SJSA1 (cell line): ENCODE measurements around the gene MEF2C. TPM values are rescaled to one million over a fixed set of nuclear protein-coding genes. Genes with fewer than 3 reads are reported as not detected.

ENCODE experiments used
- DNase-seq, 2 experiments: peaks; one replicate each; pipeline ENCODE4 v3.0.0-alpha.2; 2015 to 2020; ENCODE audit warnings: low spot score in 2 of 2, low read depth in 1 of 2
- H3K27ac ChIP-seq: fragments of 250-450 bp; sonication (Bioruptor Pico); 2 replicates; pipeline ENCODE4 v1.5.1; 2020; ENCODE audit warnings: mild to moderate bottlenecking, moderate library complexity
- H3K27me3 ChIP-seq: fragments of 250-450 bp; sonication (Bioruptor Pico); replicated peaks from 2 replicates; pipeline ENCODE4 v1.5.1; 2020; ENCODE audit warnings: mild to moderate bottlenecking, moderate library complexity
- H3K36me3 ChIP-seq: fragments of 250-450 bp; sonication (Bioruptor Pico); 2 replicates; pipeline ENCODE4 v1.5.1; 2020; ENCODE audit warnings: mild to moderate bottlenecking
- H3K4me1 ChIP-seq: fragments of 250-450 bp; sonication (Bioruptor Pico); replicated peaks from 2 replicates; pipeline ENCODE4 v1.6.1; 2021; ENCODE audit warnings: mild to moderate bottlenecking
- H3K4me3 ChIP-seq: fragments of 250-450 bp; sonication (Bioruptor Pico); 2 replicates; pipeline ENCODE4 v1.5.1; 2020; ENCODE audit warnings: mild to moderate bottlenecking
- H3K9me3 ChIP-seq: fragments of 250-450 bp; sonication (Bioruptor Pico); replicated peaks from 2 replicates; pipeline ENCODE4 v1.5.1; 2020; ENCODE audit warnings: mild to moderate bottlenecking
- total RNA-seq: library from RNA; depleted of rRNA; stranded (reverse); fragments of >200 nt; shearing (Covaris generic); gene quantifications from 2 replicates; pipeline ENCODE4 v1.2.3, GENCODE V29; 2014

The MEF2C gene
- total RNA-seq, 1 experiment from 2014 or later = 29.8 TPM

DNA sequence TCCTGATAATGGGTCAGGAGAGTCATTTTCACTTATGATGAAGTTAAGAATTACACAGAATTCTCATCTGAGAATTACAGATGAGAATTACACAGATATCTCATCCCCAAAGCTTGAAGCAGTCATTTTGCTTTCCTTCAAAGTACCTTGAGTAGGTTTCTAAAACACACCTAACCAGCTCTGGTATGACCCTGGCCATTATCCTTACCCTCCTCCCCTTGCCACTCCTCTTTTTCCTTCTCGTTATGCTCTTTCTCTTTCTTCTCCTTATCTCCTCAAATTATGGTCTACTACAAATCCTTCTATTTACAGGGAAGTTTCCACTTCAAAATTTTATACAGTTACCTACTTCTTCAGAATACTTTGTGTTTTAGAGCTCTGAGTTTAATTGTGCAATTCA is 44.5 kb downstream of the MEF2C start:
- Histone ChIP-seq H3K4me1 (peaks cover 6% of the 10 kb centered on the region), H3K4me3 (no peak overlapping the region), H3K36me3 (no peaks in the 10 kb centered on the region), H3K9me3 (no peaks in the 10 kb centered on the region), H3K27me3 (no peaks in the 10 kb centered on the region), H3K27ac (no peak overlapping the region)
- DNase-seq = no peak

GRCh38 chr5:88837817-88838216 is 45.2 kb downstream of the MEF2C start:
- no peak overlapping the region for H3K4me3 ChIP-seq
- no peaks in the 10 kb centered on the region for H3K9me3 ChIP-seq
- DNase-seq = no peak
- H3K4me1 ChIP-seq = peaks cover 6% of the 10 kb centered on the region
- no peaks in the 10 kb centered on the region for H3K27me3 ChIP-seq
- H3K27ac ChIP-seq = no peak overlapping the region
- no peaks in the 10 kb centered on the region for H3K36me3 ChIP-seq

DNA sequence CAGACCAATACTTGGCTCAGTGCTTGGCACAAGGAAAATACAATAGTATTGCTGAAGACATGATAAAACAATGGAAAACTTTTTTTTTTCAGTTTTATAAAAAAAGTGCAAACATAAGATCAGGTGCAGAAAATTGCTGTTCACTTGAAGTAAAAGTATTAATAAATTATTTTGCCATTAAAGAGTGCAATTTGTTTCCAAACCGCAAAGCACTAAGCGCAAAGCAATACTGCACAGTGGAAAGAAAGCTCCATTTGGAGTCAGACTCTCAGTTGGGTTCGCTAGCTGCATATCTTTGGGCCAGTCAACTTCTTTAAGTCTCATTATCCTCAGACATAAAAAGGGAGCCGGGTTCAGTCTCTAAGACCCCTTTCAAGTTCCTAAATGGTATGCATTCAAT is 45.8 kb downstream of the MEF2C start:
- no peak overlapping the region for H3K27ac ChIP-seq
- H3K36me3 ChIP-seq = no peaks in the 10 kb centered on the region
- H3K4me3 ChIP-seq = no peak overlapping the region
- no peak for DNase-seq
- no peaks in the 10 kb centered on the region for H3K9me3 ChIP-seq
- no peaks in the 10 kb centered on the region for H3K27me3 ChIP-seq
- peaks cover 6% of the 10 kb centered on the region for H3K4me1 ChIP-seq

DNA sequence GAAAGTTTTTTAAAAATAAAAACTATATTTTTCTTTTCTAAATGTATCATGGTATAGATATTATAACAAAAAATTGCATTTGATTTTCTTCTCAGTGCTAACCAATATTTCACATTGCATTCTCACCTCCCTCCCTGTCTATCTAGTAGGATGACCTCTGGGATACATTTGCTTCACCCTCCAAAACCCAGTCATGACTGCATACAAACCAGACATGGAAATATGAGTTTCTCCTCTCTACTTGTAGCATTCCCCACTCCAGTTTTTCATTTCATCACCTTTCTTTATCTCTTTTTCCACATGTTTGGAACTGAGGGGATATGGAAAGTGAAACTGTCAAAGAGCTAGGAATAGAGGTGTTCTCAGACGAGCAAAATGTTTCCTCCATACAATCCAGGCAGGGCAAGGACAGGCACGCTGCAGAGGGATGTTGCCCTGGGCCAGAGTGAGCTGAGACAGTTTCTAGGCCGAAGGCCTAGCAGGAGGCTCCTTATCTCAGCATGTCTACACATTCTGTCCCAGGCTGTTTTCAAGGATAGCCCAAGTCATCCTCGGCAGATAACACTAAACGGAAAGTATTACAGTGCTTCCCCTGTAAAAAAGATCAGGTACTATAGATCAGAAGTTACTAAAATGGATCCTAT is 46.7 kb downstream of the MEF2C start:
- H3K9me3 ChIP-seq = no peaks in the 10 kb centered on the region
- H3K4me1 ChIP-seq = peaks cover 6% of the 10 kb centered on the region
- peak overlapping the region; percentile 13 for H3K4me3 ChIP-seq
- H3K27me3 ChIP-seq = no peaks in the 10 kb centered on the region
- peak in 1 of 2 experiments; percentile 40 for DNase-seq
- H3K27ac ChIP-seq = peak overlapping the region; percentile 62
- no peaks in the 10 kb centered on the region for H3K36me3 ChIP-seq

GRCh38 chr5:88834499-88834898 is 48.5 kb downstream of the MEF2C start:
- no peak overlapping the region for H3K27ac ChIP-seq
- peaks cover 6% of the 10 kb centered on the region for H3K4me1 ChIP-seq
- no peaks in the 10 kb centered on the region for H3K9me3 ChIP-seq
- H3K27me3 ChIP-seq = no peaks in the 10 kb centered on the region
- no peak for DNase-seq
- no peak overlapping the region for H3K4me3 ChIP-seq
- no peaks in the 10 kb centered on the region for H3K36me3 ChIP-seq

- H3K4me1 ChIP-seq = peaks cover 6% of the 10 kb centered on the region
- no peaks in the 10 kb centered on the region for H3K27me3 ChIP-seq
- no peak overlapping the region for H3K4me3 ChIP-seq
- no peak for DNase-seq
- H3K36me3 ChIP-seq = no peaks in the 10 kb centered on the region
- no peaks in the 10 kb centered on the region for H3K9me3 ChIP-seq
- H3K27ac ChIP-seq = no peak overlapping the region
Observed at GRCh38 chr5:88834131-88834462, 48.9 kb downstream of the MEF2C start.

- H3K27me3 ChIP-seq = no peaks in the 10 kb centered on the region
- no peaks in the 10 kb centered on the region for H3K36me3 ChIP-seq
- no peaks in the 10 kb centered on the region for H3K9me3 ChIP-seq
- H3K4me1 ChIP-seq = peaks cover 6% of the 10 kb centered on the region
- H3K4me3 ChIP-seq = no peak overlapping the region
- no peak overlapping the region for H3K27ac ChIP-seq
- peak in 1 of 2 experiments; percentile 14 for DNase-seq
Observed at GRCh38 chr5:88833371-88834130, 49.4 kb downstream of the MEF2C start.

DNA sequence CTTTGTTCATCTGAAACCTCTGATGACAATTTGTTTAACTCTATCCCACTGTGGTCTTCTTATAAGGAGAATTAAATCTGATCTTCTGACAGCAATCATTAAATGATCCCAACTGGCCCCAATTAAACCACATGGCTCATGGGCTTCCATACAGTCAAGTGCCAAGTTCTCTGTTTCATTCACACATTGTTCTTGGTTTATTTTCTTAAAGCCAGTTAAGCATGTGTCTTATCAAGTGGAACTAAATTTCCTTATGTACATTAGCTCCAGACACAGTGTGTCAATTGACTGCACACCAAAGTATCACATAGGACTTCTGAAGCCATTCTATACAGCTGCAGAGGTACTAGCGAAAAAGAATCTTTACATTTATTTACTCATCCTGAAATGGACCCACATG is 51.2 kb downstream of the MEF2C start:
- Histone ChIP-seq H3K27ac (no peak overlapping the region), H3K27me3 (no peaks in the 10 kb centered on the region), H3K9me3 (no peaks in the 10 kb centered on the region), H3K4me1 (peaks cover 13% of the 10 kb centered on the region), H3K4me3 (no peak overlapping the region), H3K36me3 (no peaks in the 10 kb centered on the region)
- no peak for DNase-seq

- Histone ChIP-seq H3K9me3 (no peaks in the 10 kb centered on the region), H3K27me3 (no peaks in the 10 kb centered on the region), H3K4me1 (peaks cover 19% of the 10 kb centered on the region), H3K36me3 (no peaks in the 10 kb centered on the region), H3K27ac (no peak overlapping the region), H3K4me3 (no peak overlapping the region)
- no peak for DNase-seq
Observed at GRCh38 chr5:88830567-88830966, 52.4 kb downstream of the MEF2C start.

- Histone ChIP-seq H3K27ac (no peak overlapping the region), H3K9me3 (no peaks in the 10 kb centered on the region), H3K4me3 (no peak overlapping the region), H3K27me3 (no peaks in the 10 kb centered on the region), H3K36me3 (no peaks in the 10 kb centered on the region), H3K4me1 (peaks cover 27% of the 10 kb centered on the region)
- no peak for DNase-seq
Observed at GRCh38 chr5:88829775-88830174, 53.2 kb downstream of the MEF2C start.

DNA sequence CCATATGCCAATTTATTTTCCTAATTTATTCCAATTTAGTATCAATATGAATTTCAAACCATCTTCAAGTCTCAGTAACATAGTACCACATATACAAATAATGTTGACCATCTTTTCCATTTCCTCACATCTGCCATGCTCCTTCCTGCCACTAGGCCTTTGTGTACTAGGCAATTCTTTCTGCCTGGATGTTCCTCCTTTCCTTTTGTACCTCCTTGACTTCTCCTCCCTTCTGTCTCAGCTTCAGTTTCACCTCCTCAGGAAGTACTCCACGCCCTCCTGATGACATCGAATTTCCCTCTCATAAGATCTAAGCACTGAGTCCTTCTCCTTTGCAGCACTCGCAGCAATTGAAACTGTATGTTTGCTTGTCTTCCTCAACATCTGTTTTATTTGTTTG is 53.9 kb downstream of the MEF2C start:
- H3K36me3 ChIP-seq = no peaks in the 10 kb centered on the region
- no peak overlapping the region for H3K4me3 ChIP-seq
- no peak overlapping the region for H3K27ac ChIP-seq
- DNase-seq = no peak
- H3K27me3 ChIP-seq = no peaks in the 10 kb centered on the region
- no peaks in the 10 kb centered on the region for H3K9me3 ChIP-seq
- H3K4me1 ChIP-seq = peaks cover 32% of the 10 kb centered on the region

DNA sequence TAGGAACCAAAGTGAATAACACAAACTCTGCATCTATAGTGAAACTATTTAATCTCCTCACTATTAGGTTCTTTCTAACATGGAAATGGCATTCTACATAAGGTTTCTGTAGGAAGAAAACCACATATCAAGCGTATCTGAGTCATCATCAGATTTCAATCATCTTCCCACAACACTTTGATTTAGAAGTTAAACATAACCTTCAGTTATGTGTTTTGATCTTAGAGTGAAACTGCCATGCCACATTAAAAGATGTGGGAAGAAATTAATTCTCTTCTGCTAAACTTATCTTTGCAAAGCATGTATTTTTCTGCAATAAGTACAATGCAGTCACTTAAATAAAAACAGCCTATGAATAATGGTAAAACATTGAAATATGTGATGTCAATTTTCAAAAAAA is 55.0 kb downstream of the MEF2C start:
- Histone ChIP-seq H3K4me1 (peaks cover 32% of the 10 kb centered on the region), H3K36me3 (no peaks in the 10 kb centered on the region; the same call in 1 of the 2 replicates), H3K27me3 (no peaks in the 10 kb centered on the region), H3K4me3 (no peak overlapping the region), H3K27ac (peak overlapping the region; percentile 27; the same call in 1 of the 2 replicates), H3K9me3 (no peaks in the 10 kb centered on the region)
- DNase-seq = peak in 1 of 2 experiments; percentile 12

DNA sequence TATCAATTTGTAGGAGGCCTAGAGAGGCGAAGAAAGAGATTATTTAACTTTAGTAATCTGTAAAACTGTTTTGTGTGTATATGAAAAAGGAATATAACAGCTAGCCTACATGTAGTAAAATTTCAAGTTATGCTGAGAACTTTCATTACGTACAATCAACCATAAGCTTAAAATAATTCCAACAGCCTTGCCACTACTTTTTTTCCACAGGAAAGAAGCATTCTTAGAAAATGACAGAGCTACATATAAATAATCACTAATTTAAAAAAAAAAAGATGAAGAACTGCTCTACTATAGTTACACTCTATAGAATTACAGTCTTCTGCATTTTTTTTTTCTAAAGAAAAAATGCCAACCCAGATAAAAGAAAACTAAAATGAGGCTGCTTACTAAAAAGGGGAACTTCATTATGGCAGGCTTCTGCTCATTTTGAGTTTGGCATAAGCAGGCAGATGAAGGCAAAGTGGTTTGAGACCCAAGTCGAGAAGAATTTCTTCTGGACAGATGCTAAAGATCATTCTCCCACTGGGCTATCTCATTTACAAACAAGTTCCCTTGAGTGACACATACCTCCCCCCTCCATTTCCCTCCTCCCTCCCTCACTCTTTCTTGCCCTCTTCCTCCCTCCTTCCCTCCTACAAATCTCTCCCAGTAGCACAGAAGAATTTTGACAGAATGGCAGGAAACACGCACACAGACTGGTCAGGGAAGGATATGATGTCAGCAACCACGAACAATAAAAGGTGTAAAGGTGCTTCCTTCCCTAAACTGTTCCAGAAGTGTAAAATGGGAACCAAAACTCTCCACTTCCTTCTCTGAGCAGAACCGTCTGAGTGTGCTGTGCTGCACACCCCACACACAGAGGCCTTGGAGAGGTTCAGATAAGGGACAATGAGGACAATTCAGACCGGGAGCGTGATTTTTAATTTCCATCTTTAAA is 56.1 kb downstream of the MEF2C start:
- Histone ChIP-seq H3K4me1 (peaks cover 32% of the 10 kb centered on the region), H3K9me3 (no peaks in the 10 kb centered on the region), H3K27me3 (no peaks in the 10 kb centered on the region), H3K27ac (peak overlapping the region; percentile 55), H3K36me3 (no peaks in the 10 kb centered on the region; the same call in none of the 2 replicates), H3K4me3 (no peak overlapping the region)
- peak; percentile 46 to 75 for DNase-seq
